ENCODE data around the gene PRG2.

GRCh38 chr11:57368106-57368844, 22.2 kb downstream of the PRG2 start:
- TF ChIP-seq CTCF (conservative IDR thresholded peaks at IDR 0.05; ENCODE audit: low read depth, low read length) (no peak), MAZ (IDR thresholded peaks at IDR 0.05; ENCODE audit: borderline replicate concordance, low read depth, low read length) (no peak), NFE2L2 (IDR thresholded peaks at IDR 0.05; ENCODE audit: low read depth, low read length) (no peak), BHLHE40 (IDR thresholded peaks at IDR 0.05; ENCODE audit: low read depth, low read length) (no peak), POLR2A (IDR thresholded peaks at IDR 0.05; ENCODE audit: low read depth, low read length) (no peak), RCOR1 (IDR thresholded peaks at IDR 0.05; ENCODE audit: insufficient replicate concordance, low read length) (no peak), SMC3 (IDR thresholded peaks at IDR 0.05; ENCODE audit: low read depth, low read length) (no peak), ELK1 (IDR thresholded peaks at IDR 0.05; ENCODE audit: borderline replicate concordance, low read depth, low read length) (no peak), CEBPB (IDR thresholded peaks at IDR 0.05; ENCODE audit: low read depth, low read length) (no peak), USF2 (IDR thresholded peaks at IDR 0.05; ENCODE audit: low read depth, low read length) (no peak), RAD21 (IDR thresholded peaks at IDR 0.05; ENCODE audit: low read length) (no peak), MAFK (IDR thresholded peaks at IDR 0.05; ENCODE audit: low read depth, low read length) (no peak), MXI1 (IDR thresholded peaks at IDR 0.05; ENCODE audit: borderline replicate concordance, low read depth, low read length) (no peak)
